HG03175 (cell line): ENCODE measurements around the gene AGXT2.

Experiments
- ATAC-seq: cut with Tn5 transposase; IDR thresholded peaks from one replicate; pipeline ENCODE4 v1.9.1; 2021; ENCODE audit warnings: mild to moderate bottlenecking, moderate library complexity; ENCODE audit not compliant: unreplicated experiment

Gene AGXT2

DNA sequence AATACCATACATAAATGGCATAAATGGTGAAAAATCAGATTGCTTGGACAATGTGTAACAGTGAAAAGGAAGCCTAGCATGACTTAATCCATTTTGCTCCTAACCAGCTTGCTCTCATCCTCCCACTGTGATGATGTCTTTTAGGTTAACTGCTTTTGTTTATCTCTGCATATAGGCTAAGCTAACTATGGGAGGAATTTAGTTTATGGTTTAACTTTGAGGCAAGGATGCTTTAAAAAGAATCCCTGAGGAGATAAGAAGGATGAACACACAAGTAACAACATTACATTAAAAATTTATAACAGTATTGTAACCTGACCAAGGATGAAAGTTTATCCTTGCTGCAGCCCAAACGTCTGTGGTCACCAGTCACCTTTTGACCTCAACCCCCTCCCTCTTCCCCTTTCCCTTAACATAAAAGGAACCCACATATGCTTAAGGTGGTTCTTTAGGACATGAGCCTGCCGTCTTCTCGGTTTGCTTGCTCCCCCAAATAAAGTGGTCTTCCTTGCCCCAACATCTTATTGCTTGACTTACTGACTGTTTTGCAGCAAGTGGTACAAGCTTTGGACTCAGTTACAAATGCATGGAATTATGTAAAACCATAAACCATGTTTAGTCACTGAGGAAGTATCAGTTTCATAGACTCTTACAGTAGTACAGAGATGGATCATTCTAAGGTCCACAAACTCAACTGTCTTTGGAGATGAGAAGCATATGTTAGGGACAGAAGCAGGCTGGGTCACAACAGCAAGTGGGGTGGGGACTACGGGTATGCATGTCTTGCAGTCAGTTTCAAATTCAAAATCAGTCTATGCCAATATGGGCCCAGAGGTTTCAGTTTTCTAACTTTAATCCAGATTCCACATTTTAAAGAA, 31.3 kb downstream of the AGXT2 start:
- ATAC-seq, result peak; percentile 87

DNA sequence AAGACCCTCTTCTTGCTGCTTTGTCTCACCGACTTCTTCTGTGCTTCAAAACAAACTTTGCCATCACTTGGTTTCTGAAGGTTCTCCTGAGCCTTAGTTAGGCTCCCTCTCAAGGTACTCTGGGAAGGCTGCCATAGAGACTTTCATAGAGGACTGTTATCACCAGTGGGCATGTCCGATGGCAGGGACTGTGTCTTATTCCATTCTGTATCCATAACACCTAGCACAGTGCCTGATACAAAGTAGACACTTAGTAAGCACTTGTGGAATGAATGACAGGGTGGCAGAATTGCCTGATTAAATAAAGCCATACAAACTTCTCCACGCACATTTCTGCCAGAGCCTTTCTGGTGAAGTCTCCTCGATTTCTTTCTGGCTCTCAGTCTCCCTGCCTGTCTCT, 32.7 kb downstream of the AGXT2 start:
- ATAC-seq, result no peak

DNA sequence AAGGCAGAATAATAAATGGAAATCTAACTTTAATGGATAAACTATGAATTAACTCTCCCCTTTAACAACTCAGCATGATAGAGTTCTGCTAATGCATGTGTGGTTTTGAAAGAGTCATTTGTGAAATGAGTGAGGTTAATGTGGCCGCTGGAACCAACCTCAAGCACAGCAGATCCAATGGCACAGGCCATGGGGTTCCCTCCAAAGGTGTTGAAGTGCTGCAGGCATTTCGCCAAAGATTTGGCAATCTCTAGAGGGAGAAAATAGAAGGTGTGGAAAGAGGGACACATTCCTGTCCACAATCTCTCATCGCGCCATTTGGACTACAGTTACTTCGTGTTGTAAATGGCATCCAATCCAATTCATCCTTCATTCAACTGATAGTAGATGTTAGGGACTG, 35.0 kb downstream of the AGXT2 start:
- no peak for ATAC-seq

DNA sequence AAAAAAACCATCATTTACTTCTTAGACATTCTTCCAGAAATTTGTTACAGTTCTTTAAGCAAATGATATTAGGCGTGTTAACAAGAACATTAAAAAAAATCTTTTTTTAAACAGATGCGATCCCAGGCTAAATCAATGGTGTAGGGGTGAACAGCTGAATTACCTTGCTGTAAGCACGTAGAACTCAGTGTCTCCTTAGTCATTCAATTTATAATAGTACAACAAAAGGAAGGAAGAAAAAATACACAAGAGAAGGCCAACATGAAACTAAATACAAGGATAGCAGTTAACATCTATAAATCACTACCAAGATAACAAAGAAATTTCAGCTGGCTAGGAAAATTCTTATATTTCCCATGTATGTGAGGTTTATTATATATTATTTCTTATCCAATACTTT, 35.4 kb downstream of the AGXT2 start:
- no peak for ATAC-seq

- no peak for ATAC-seq
These were observed 37.1 kb downstream of the AGXT2 start for GRCh38 chr5:35010676-35011075.

- no peak for ATAC-seq
These were observed 38.1 kb downstream of the AGXT2 start for GRCh38 chr5:35009657-35010056.

GRCh38 chr5:35009019-35009418, 38.7 kb downstream of the AGXT2 start:
- ATAC-seq, result no peak

GRCh38 chr5:35004771-35005170, 43.0 kb downstream of the AGXT2 start:
- ATAC-seq, result no peak

- no peak for ATAC-seq
These were observed 43.5 kb downstream of the AGXT2 start for GRCh38 chr5:35004200-35004599.

GRCh38 chr5:35003018-35003957, 44.5 kb downstream of the AGXT2 start:
- ATAC-seq, result peak; percentile 75

DNA sequence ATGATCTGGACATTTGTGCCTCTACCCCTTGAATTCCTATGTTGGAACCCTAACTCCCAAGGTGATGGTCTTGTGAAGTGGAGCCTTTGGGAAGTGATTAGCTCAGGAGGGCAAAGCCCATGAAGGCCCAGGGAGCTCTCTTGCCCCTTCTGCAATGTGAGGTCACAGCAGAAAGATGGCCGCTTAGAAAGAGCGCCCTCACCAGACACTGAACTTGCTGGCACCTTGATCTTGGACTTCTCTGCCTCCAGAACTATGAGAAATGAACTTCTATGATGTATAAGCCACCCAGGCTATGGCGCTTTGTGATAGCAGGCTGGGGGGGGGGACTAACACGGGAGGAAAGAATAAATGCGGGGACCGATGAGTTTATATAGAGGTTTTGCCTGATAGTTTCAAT, 45.3 kb downstream of the AGXT2 start:
- ATAC-seq, result no peak

DNA sequence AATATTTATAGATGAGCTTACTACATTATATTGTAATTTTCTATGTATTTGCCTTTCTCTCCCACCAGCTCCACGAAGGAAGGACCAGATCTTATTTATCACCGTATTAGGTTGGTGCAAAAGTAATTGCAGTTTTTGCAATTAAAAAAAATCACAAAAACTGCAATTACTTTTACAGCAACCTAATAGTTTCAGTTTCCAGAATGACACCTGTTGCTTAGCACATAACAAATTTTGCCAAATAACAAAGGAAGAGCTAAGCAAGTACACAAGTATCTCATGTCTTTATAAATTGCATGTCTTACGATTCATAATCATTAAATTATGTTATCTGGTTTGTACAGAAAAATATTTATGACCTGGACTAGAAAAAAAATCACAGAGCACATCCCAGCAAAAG, 45.9 kb downstream of the AGXT2 start:
- no peak for ATAC-seq

GRCh38 chr5:34998058-34998789, 49.5 kb downstream of the AGXT2 start:
- no peak for ATAC-seq

- no peak for ATAC-seq
These were observed 51.5 kb downstream of the AGXT2 start for GRCh38 chr5:34996261-34996660.

DNA sequence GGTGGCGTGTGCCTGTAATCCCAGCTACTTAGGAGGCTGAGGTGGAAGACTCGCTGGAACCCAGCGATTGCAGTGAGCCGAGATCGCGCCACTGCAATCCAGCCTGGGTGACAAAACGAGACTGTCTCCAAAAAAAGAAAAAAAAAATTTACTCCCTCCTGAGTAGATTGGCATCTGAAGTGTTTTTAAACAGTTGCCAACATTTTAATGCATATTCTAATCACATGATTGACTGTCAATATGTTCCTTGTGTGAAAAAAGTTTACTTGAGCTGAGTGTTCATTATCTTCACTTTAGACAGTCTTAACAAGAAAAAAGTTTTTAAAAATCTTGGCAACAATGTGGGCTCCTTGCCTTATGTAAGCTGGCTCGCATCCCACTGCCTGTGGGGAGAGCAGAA, 53.8 kb downstream of the AGXT2 start:
- ATAC-seq, result no peak

GRCh38 chr5:34991486-34992238, 56.1 kb downstream of the AGXT2 start:
- ATAC-seq, result no peak

DNA sequence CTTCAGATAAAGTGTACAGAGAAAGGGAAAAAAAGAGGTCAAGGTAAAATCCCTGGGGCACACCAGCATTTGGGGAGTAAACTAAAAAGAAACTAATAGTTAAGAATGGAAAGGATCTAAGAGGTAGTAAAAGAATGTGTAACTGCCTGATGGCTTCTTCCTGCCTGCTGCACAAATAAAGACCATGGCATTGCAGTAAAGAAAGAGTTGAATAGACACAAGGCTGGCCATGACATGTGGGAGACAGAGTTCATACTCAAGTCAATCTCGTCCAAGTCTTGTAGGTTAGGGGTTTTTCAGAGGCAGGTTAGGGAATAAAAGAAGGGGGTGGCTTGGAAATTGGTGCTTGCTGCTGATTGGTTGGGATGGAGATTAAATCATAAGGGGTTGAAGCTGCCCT, 60.8 kb downstream of the AGXT2 start:
- ATAC-seq, result no peak

GRCh38 chr5:34982823-34983222, 64.9 kb downstream of the AGXT2 start:
- ATAC-seq, result no peak

GRCh38 chr5:34978681-34979080, 69.1 kb downstream of the AGXT2 start:
- peak; percentile 46 for ATAC-seq

DNA sequence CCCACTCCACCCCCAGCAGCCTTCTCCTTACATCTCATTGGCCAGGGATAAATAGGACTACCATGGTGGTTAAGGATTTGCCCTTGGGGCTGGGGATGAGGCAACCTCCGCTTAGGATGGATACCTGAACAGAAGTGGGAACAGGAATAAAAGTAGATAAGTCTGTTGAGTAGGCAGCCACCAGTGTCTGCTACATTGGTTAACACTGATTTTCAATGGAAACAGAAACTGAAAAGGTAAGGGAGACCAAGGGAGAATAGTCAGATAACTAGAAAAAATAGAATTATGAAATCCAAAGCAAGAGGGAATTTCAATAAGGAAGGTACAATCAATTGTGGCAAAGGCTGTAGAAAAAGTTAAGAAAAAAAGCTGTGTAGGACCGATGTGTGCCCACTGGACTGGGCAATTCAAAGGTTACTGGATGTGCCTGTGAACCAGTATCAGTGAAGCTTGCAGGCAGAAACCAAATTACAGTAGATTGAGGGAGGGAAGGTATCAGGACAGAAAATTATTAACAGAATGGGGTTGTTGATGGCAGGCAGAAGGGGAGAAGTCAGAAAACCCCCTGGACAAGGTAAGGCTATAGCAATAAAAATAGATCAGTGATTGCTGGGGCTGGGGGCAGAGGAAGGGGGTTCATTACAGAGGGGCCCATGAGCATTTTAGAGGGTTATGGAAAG, 69.7 kb downstream of the AGXT2 start:
- peak; percentile 96 for ATAC-seq
